Measurements from ENCODE around the gene F9. TPM values are rescaled to one million over a fixed set of nuclear protein-coding genes. Genes with fewer than 3 reads are reported as not detected.

Gene F9
- total RNA-seq, 2 experiments from 2014 or later, result not detected

DNA sequence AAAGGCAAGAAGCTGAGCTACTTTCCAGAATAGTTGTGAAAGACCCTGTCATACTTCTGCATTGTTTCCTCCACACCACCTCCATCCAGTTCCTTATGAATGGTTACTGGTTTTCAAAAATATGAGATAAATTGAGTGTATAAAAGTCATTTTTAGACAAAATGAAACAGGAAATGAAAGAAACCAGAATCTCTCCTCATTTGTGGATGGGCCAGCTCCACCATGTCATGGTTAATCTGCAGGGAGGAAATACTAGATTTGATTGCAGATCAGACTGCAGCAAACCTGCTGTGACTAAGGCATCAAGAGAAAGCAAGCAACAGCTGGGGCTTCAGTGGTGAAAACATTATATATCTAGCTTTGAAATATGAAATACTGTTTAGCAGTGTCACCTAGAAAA lies 23.8 kb downstream of the F9 start:
- no peak overlapping the region for H3K27ac Mint-ChIP-seq
- no peaks in the 10 kb centered on the region for H3K36me3 Mint-ChIP-seq (ENCODE audit: low read depth)
- POLR2A ChIA-PET, result no interaction called here
- no peaks in the 10 kb centered on the region for H3K9me3 Mint-ChIP-seq
- CTCF ChIA-PET, result no interaction called here
- no peak for DNase-seq
- peaks cover 4% of the 10 kb centered on the region for H3K4me1 Mint-ChIP-seq
- no peak overlapping the region for H3K4me3 Mint-ChIP-seq
- peaks cover 3% of the 10 kb centered on the region for H3K27me3 Mint-ChIP-seq

DNA sequence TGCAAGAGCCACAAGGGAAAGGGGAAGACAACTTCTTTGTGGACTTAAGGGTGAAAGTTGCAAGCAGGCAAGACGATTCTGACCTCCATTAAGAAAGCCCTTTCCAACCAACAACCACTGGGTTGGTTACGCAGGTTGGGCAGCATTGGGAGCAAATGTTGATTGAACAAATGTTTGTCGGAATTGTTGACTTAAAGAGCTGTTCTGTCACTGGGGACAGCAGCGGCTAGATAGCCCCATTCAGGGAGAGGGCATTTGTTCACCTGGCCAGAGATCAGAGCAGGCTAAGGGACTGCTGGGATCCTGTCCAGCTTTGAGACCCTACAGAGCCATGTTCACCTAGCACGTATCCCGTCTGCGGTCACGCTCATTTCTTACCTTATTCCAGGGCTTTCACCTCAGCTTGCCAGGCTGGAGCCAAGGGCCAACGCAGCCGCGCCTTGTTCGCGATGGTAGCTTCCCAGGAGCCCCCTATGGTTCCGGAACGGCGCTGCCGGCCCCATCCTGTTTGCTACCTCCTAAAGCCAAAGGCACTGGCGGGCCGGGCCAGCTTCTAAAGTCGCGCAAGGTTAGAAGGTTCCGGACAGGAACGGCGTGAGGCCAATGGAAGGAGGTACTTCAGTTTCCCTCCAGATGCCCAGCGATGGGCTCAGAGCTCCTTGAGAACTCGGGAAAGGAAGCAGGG lies 24.6 kb downstream of the F9 start:
- Mint-ChIP-seq H3K9me3 (no peaks in the 10 kb centered on the region), H3K36me3 (ENCODE audit: low read depth) (no peaks in the 10 kb centered on the region), H3K27me3 (peaks cover 3% of the 10 kb centered on the region), H3K4me3 (no peak overlapping the region), H3K4me1 (peaks cover 4% of the 10 kb centered on the region), H3K27ac (no peak overlapping the region)
- ChIA-PET POLR2A (no interaction called here), CTCF (interaction anchor here (1.5 kb wide), 1 partner anchor 779 kb away, joined by 3 read pairs; no protein-coding TSS in a partner anchor)
- no peak for DNase-seq

DNA sequence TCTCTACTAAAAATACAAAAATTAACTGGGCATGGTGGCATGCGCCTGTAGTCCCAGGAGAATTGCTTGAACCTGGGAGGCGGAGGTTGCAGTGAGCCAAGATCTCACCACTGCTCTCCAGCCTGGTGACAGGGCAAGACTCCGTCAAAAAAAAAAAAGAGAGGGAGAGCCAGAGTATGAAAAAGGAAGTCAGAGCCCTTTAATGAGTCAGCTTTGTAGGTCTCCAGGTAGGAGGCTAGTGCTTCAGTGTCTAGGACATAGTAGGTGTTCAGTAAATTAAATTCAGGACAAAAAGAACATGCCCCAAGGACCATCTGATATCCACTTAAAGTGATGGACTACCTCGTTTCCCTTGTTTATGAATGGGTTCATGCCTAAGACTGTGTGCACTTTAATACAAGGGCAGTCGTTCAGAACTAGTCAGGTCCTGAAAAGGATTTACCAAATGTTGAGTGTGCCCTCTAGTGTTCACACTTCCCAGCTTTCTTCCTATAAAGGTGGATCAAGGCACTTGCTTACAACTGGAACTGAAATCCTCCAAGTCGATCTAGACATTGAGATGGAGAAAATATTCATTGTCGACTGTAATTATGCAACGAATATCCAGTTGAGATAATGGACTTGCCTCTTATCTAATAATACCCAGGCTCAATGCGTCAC lies 29.0 kb downstream of the F9 start:
- H3K9me3 Mint-ChIP-seq, result no peaks in the 10 kb centered on the region
- H3K27ac Mint-ChIP-seq, result no peak overlapping the region
- no peak overlapping the region for H3K4me3 Mint-ChIP-seq
- CTCF ChIA-PET, result no interaction called here
- no peak for DNase-seq
- POLR2A ChIA-PET, result no interaction called here
- H3K36me3 Mint-ChIP-seq (ENCODE audit: low read depth), result no peaks in the 10 kb centered on the region
- no peaks in the 10 kb centered on the region for H3K27me3 Mint-ChIP-seq
- no peaks in the 10 kb centered on the region for H3K4me1 Mint-ChIP-seq

DNA sequence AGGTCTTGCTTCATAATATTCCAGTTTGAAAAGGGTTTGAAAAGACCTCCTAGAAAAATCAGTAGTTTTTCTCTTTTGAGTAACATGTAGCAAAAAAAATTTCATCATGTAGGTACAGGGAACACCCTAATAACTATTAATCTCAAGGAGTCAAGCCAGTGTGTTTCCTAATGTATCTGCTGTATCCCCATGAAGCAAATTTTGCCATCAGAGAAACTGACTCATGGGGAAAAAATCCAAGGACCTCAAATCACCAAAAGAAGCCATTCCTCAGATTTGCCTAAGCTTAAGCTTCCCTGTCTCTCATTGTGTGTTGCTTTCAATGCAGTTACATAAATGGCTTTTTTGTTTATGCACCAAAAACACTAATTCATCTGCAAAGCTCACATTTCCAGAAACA lies 29.7 kb downstream of the F9 start:
- no peak for DNase-seq
- H3K9me3 Mint-ChIP-seq, result no peaks in the 10 kb centered on the region
- ChIA-PET POLR2A (no interaction called here), CTCF (no interaction called here)
- H3K27me3 Mint-ChIP-seq, result no peaks in the 10 kb centered on the region
- H3K27ac Mint-ChIP-seq, result no peak overlapping the region
- no peak overlapping the region for H3K4me3 Mint-ChIP-seq
- no peaks in the 10 kb centered on the region for H3K36me3 Mint-ChIP-seq (ENCODE audit: low read depth)
- H3K4me1 Mint-ChIP-seq, result no peaks in the 10 kb centered on the region

DNA sequence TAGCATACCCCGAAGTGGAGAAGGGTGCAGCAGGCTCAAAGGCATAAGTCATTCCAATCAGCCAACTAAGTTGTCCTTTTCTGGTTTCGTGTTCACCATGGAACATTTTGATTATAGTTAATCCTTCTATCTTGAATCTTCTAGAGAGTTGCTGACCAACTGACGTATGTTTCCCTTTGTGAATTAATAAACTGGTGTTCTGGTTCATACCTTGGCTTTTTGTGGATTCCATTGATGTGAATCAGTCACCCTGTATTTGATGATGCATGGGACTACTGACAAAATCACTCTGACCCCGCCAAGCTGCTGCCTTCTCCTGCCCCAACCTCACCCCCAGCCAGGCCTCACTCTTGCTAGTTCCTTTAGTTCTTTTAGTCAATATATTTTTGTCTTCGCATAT lies 32.7 kb downstream of the F9 start:
- no peaks in the 10 kb centered on the region for H3K36me3 Mint-ChIP-seq (ENCODE audit: low read depth)
- no peaks in the 10 kb centered on the region for H3K27me3 Mint-ChIP-seq
- CTCF ChIA-PET, result no interaction called here
- no peaks in the 10 kb centered on the region for H3K4me1 Mint-ChIP-seq
- H3K27ac Mint-ChIP-seq, result no peak overlapping the region
- POLR2A ChIA-PET, result no interaction called here
- H3K4me3 Mint-ChIP-seq, result no peak overlapping the region
- H3K9me3 Mint-ChIP-seq, result no peaks in the 10 kb centered on the region
- no peak for DNase-seq

DNA sequence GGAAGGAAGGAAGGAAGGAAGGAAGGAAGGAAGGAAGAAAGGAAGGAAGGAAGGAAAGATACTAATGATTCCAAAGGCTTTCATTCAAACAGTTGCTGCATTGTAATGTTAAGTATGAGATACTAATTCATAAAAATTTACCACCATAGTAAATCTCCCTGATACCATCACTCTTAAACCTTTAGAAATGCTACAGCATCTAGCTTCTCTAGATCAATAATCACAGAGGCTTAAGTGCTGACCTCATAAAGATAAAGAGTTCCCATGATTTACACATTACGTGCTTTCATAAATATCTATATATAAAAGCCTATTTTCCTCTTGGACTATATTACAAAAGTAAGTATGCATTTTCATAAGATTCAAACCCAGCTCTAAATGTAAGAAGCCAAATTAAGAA lies 36.4 kb downstream of the F9 start:
- no peak overlapping the region for H3K4me3 Mint-ChIP-seq
- peaks cover 2% of the 10 kb centered on the region for H3K27me3 Mint-ChIP-seq
- no peaks in the 10 kb centered on the region for H3K9me3 Mint-ChIP-seq
- DNase-seq, result no peak
- H3K4me1 Mint-ChIP-seq, result no peaks in the 10 kb centered on the region
- ChIA-PET POLR2A (no interaction called here), CTCF (interaction anchor here (0.6 kb wide), 1 partner anchor 369 kb away, joined by 3 read pairs; no protein-coding TSS in a partner anchor)
- no peaks in the 10 kb centered on the region for H3K36me3 Mint-ChIP-seq (ENCODE audit: low read depth)
- no peak overlapping the region for H3K27ac Mint-ChIP-seq

DNA sequence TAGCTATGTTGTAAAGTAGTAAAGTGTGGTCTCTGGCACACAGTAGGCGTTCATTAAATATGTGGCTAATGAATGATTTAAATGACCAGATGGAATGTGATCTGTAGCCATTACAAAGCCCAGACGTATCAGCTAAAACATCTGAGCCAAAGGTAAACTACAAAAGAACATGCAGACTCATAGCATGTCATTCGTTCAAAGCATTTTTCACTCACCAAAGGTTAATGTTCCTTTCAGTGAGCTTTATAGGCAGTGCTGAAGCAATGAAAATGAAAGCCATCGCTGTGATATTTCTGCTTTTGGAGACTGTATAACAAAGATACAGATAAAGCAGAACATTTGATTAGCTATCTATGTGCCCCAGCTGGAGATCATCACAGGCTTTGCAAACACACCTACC lies 50.5 kb downstream of the F9 start:
- CTCF ChIA-PET, result no interaction called here
- Mint-ChIP-seq H3K36me3 (ENCODE audit: low read depth) (no peaks in the 10 kb centered on the region), H3K9me3 (no peaks in the 10 kb centered on the region), H3K4me1 (no peaks in the 10 kb centered on the region), H3K27me3 (no peaks in the 10 kb centered on the region), H3K4me3 (no peak overlapping the region), H3K27ac (no peak overlapping the region)
- POLR2A ChIA-PET, result no interaction called here
- no peak for DNase-seq

DNA sequence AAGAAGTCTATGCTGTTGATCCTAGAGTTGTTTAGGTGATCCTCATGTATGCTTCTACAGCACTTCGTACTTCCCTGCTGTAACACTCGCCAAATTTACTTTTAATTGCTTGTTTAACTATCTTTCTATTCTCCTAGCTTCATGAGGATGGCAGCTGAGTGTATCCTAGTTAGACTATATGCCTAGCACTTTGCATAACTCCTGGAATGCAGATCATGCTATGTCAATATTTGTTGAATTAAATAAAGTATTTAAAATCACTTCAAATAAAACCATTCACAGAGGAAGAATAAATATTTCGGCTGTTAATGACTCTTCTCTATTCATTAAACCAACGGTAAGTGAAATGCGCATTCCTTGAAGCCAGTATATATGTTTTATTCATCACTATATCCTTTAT lies 55.1 kb downstream of the F9 start:
- Mint-ChIP-seq H3K36me3 (ENCODE audit: low read depth) (no peaks in the 10 kb centered on the region), H3K9me3 (no peaks in the 10 kb centered on the region), H3K27ac (no peak overlapping the region), H3K4me3 (no peak overlapping the region), H3K4me1 (no peaks in the 10 kb centered on the region), H3K27me3 (no peaks in the 10 kb centered on the region)
- ChIA-PET CTCF (no interaction called here), POLR2A (no interaction called here)
- no peak for DNase-seq

DNA sequence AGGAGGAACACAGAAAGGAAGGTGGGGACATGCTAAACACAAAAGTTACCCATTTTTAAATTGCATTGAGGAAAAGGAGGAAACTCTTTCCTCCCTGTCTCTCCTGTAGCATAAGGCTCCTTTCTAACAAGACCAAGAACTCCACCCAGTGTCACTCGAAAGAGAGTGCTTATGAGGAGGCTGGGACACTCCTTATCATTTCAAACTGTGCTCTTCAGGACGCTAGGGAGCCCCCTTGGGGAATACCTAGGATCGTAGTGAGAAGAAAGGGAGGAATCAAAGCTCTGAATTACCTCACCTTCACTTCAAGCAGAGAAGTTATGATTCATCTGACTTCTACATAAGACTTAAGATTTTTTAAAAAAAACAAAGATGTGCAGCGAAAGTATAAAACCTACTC lies 65.5 kb downstream of the F9 start:
- no peak for DNase-seq
- ChIA-PET POLR2A (no interaction called here), CTCF (no interaction called here)
- no peak overlapping the region for H3K4me3 Mint-ChIP-seq
- no peaks in the 10 kb centered on the region for H3K4me1 Mint-ChIP-seq
- H3K27me3 Mint-ChIP-seq, result no peaks in the 10 kb centered on the region
- no peaks in the 10 kb centered on the region for H3K9me3 Mint-ChIP-seq
- H3K36me3 Mint-ChIP-seq (ENCODE audit: low read depth), result no peaks in the 10 kb centered on the region
- no peak overlapping the region for H3K27ac Mint-ChIP-seq

DNA sequence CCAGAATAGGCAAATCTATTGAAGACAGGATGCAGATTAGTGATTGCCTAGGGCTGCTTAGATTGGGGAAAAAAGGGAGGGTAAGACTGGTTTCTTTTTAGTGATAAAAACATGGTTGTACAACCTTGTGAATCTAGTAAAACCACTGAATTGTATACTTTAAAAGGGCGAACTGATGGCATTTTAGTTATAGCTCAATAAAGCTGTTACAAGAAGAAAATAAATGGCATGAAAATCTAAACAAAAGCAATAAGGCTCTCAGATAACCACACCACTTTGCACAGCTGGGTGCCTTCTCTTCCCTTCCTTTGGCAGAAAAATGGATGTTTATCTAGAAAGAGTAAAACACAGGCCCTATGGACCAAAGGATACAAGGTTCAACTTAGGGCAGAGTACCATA lies 69.6 kb downstream of the F9 start:
- Mint-ChIP-seq H3K27ac (no peak overlapping the region), H3K4me3 (no peak overlapping the region), H3K9me3 (no peaks in the 10 kb centered on the region), H3K27me3 (no peaks in the 10 kb centered on the region), H3K36me3 (ENCODE audit: low read depth) (no peaks in the 10 kb centered on the region), H3K4me1 (no peaks in the 10 kb centered on the region)
- POLR2A ChIA-PET, result no interaction called here
- CTCF ChIA-PET, result no interaction called here
- DNase-seq, result no peak

Other genes with a start within 250 kb of the F9 start
- gene MCF2, start 177.4 kb downstream of the F9 start, total RNA-seq, result under 1 TPM; 0.25 to 0.40 TPM

Measured in activated CD4-positive, alpha-beta memory T cell treated with anti-CD3 and anti-CD28 coated beads, Interleukin-2, amount 10 ng/mL, durations not matched to agents 7 days and 5 days (primary cell).